Upper lobe of left lung (tissue), 4 donors: Measurements from ENCODE around the gene DRGX.

Experiments
- CTCF ChIP-seq, 6 experiments: fragments of 450-650 bp in 4 of 6; fragments of 200-600 bp in 2 of 6; sonication (generic) in 2 of 6; IDR thresholded peaks; one replicate each; pipeline ENCODE4 v1.5.1; 2016 to 2019; ENCODE audit warnings: antibody characterized with exemption in 6 of 6
- POLR2A ChIP-seq, 4 donors: fragments of 450-650 bp; IDR thresholded peaks; one replicate each; pipeline ENCODE4 v1.5.1; 2016 to 2017; ENCODE audit warnings: antibody characterized with exemption in 4 of 4, mild to moderate bottlenecking in 2 of 4
- POLR2AphosphoS5 ChIP-seq, 2 donors: sonication (generic); formaldehyde crosslinking; IDR thresholded peaks; one replicate each; pipeline ENCODE4 v1.5.1; 2017; ENCODE audit warnings: antibody characterized with exemption in 2 of 2

GRCh38 chr10:49362596-49363260 lies 33.2 kb downstream of the DRGX start:
- no peak for TF ChIP-seq CTCF (IDR thresholded peaks at IDR 0.05)
- no peak for TF ChIP-seq POLR2A (IDR thresholded peaks at IDR 0.05)
- TF ChIP-seq POLR2AphosphoS5 (IDR thresholded peaks at IDR 0.05), result no peak
